HG02759 (cell line): ENCODE data around the gene TINAGL1.
"Not testable (repeated sequence)": the region's sequence is repeated elsewhere in the genome, so short reads cannot be mapped to it uniquely, and the experiment has no call there.

Experiments
- ATAC-seq: cut with Tn5 transposase; IDR thresholded peaks from one replicate; pipeline ENCODE4 v1.9.1; 2021; ENCODE audit warnings: mild to moderate bottlenecking, moderate library complexity; ENCODE audit not compliant: unreplicated experiment

TINAGL1 gene

DNA sequence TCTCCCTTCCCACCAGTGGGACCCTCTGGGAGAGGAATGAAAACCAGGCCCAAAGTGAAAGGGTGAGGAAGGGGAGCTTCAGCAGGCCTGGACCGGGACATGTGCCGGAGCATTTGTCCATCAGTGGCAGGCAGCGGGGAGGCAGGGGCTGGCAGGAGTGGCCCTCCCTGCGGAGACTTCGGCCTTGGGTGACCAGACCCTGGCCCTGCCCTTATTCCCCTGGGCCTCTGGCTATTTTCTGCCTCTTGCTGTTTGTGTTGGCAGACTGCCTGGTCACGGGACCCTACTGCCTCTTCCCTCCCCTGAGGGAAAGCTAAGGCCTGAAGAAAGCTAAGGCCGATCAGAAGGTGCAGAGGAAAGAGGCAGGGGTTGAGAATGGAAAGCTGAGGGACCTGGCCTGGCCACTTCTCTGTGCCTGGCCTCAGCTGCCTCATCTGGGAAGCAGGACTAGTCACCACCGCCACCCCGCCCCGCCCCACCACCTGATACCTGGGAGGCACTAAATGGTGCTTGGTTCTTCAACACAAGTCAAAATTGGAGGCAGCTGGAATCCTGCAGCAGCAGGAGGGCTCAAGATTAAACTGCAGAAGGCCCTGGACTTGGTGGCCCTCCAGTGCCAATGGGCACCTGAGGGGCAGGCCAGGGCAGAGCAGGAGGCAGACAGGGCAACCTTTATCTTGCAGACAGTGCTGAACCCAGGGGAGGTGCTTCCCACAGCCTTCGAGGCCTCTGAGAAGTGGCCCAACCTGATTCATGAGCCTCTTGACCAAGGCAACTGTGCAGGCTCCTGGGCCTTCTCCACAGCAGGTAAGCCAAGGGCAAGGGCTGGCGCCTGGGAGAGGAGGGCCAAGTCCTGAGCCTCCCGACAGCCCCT is 7.9 kb downstream of the TINAGL1 start:
- no peak for ATAC-seq

DNA sequence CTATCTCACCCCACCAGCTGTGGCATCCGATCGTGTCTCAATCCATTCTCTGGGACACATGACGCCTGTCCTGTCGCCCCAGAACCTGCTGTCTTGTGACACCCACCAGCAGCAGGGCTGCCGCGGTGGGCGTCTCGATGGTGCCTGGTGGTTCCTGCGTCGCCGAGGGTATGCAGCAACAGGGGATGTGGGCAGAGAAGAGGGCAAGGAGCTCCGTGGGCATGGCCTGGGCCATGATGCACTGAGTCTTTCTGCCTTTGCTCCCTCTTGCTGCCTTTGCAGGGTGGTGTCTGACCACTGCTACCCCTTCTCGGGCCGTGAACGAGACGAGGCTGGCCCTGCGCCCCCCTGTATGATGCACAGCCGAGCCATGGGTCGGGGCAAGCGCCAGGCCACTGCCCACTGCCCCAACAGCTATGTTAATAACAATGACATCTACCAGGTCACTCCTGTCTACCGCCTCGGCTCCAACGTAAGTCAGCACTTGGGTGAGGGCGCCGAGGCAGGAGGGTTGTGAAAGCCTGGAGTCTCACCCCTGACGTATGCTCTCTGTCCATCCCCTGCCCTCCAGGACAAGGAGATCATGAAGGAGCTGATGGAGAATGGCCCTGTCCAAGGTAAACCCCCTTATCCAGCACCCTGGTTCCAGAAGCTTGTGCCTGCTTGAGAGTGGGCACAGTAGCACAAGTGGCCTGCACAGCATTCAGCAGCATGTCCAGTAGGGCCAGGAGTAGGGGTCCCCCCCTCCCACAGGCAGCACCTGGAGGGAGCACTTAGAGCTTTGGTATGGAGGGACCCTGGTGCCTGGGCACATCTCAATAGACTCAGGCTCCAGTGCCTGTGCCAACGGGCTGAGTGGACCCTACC is 8.8 kb downstream of the TINAGL1 start:
- ATAC-seq: no peak

DNA sequence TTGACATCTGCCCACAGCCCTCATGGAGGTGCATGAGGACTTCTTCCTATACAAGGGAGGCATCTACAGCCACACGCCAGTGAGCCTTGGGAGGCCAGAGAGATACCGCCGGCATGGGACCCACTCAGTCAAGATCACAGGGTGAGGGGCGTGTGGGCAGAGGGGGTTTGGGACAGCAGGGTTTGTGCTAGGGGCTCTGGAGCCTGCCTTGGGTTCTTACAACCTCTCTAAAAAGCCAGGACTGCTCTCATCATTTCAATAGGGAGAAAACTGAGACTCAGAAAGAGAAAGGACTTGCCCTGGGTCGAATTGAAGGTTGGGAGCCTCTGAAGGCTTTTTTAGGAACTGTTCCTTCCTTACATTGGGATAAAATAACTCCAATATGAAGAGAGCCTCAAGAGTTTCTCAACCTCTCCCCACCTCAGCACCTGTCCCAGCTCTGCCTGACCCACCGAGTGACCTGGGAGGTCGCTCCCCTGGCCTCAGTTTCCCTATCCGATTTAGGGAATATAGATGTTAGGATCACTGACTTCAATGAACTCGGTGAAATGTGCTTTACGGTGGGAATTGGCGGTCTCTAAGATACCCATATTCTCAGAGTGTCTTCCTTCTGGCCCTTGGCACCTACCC is 9.5 kb downstream of the TINAGL1 start:
- ATAC-seq: no peak

DNA sequence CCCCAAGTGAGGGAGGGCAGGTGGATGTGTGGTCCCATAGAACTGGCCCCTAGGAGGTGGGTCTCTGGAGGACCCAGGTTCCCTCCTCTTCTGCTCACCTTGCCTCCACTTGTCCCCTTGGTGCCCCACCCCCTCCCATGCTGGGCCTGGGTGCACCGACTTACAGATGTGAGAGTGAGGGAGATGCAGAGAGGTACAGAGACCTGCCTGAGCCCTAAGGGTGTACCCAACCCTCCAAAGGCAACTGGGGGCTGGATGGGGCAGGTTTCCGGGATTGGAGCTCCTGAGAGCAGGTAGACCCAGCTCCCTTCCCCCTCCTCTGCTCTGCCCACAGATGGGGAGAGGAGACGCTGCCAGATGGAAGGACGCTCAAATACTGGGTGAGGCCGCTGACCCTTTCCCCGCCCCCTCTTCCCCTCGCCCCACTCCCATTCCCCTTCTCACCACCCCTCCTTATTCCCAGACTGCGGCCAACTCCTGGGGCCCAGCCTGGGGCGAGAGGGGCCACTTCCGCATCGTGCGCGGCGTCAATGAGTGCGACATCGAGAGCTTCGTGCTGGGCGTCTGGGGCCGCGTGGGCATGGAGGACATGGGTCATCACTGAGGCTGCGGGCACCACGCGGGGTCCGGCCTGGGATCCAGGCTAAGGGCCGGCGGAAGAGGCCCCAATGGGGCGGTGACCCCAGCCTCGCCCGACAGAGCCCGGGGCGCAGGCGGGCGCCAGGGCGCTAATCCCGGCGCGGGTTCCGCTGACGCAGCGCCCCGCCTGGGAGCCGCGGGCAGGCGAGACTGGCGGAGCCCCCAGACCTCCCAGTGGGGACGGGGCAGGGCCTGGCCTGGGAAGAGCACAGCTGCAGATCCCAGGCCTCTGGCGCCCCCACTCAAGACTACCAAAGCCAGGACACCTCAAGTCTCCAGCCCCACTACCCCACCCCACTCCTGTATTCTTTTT is 10.3 kb downstream of the TINAGL1 start:
- no peak for ATAC-seq

DNA sequence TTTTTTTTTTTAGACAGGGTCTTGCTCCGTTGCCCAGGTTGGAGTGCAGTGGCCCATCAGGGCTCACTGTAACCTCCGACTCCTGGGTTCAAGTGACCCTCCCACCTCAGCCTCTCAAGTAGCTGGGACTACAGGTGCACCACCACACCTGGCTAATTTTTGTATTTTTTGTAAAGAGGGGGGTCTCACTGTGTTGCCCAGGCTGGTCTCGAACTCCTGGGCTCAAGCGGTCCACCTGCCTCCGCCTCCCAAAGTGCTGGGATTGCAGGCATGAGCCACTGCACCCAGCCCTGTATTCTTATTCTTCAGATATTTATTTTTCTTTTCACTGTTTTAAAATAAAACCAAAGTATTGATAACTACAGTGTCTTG is 11.0 kb downstream of the TINAGL1 start:
- not testable (repeated sequence) for ATAC-seq

DNA sequence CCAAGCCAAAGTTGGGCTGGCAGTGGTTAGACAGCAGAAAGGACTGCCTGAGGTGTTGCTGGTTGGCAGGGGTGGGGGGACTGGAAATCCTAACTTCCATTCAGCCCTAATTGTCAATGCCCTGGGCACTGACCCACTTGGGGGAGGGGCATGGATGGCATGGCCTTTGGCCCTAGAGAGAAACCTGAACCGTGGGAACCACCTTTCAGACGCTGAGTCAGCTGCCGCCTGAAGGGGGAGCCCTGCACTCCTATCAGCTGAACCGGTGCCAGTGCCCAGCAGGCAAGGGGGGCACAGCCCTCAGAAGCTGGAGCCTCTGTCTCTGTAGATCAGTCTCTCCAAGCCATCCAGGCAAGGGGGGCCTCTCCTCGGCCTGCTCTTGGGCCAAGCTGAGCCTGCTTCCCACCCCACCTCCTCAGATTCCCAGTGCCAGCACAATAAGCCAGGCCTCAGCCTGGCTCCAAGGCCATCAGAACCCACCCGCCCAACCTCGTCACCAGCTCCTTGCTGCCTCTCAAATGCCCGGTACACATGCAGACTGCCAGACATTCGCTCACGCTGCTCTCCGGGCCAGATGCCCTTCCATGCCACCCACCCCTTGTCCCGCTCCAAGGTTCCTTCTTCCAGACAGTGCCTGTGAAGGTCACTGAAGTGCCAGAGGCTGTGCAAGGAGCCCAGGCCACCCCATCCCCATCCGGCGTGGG is 11.6 kb downstream of the TINAGL1 start:
- ATAC-seq: no peak

DNA sequence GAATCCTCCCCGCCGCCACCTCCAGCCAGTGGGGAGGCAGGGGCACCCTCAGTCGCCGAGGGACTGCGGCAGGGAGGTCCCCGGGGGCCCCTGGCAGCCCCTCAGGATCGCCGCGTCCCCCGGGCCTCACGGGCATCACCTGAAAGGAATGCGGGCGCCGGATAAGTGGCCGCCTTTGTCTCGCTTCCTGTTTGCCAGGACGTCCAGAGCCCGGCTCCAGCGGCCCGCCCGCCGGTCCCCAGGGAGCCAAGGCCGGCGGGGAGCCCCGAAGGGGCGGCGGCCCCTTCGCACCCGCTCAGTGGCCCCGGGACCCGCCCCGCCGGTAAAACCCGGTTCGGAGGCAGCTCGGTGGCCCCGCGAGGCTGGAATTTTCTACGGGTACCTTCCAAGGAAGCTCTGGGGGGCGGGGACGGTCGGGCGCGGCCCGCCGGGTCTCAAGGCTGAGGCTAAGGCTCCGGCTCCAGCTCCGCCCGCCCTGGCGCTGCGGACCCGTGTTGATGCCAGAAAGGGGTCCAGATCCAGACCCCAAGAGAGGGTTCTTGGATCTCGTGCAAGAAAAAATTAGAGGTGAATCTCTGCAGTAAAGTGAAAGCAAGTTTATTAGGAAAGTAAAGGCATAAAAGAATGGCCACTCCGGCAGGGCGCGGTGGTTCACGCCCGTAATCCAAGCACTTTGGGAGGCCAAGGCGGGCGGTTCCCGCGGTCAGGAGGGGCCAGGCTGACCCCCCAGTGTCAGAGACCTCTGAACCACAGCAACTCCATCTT is 12.6 kb downstream of the TINAGL1 start:
- ATAC-seq: no peak

DNA sequence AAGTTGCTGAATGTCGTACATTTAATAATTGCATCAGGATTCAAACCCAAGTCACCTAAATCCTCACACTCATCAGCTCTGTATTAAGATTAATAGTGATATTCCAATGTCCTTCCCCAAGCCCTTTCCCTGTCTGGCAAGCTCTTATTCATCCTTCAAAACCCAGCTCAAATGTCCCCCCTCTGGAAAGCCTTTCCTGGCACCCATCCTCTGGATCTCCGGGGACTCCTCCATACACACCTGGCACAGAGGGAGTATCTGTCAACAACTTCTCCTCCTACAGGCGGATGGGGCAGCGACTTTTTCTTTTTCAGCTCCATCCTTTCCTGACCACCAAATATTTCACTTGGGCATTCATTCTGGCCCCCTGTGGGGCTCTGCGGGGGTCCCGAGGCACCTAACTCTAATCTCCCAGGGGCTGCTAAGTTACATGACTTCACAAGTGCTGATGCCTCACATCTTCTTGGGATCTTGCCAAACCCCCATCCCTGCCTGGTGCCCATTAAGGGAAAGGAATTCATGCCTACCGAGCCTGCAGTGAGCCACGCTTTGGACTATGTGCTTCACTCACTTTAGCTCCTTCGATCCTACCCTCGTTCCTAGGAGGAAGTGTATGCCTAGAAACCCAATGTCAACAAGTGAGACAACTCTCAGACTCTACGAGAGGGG is 15.2 kb downstream of the TINAGL1 start:
- no peak for ATAC-seq

DNA sequence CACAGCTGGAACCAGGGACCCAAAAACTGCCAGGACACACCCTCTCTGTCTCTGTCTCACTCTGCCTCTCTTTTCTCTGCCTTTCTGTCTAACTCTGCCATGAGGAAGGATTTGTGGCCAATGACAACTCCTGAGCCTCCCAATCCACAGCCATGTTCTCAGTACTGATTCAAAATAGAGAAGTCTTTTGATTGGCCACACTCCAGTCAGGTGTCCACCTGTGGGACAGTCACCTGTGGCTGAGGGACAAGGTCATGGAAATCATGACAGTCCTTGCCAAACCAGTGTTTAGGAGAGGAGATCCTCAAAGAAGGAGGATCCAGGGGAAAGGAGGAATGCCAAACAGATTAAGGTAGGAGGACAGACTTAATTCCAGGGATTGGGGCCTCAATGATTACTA is 15.8 kb downstream of the TINAGL1 start:
- ATAC-seq: no peak

DNA sequence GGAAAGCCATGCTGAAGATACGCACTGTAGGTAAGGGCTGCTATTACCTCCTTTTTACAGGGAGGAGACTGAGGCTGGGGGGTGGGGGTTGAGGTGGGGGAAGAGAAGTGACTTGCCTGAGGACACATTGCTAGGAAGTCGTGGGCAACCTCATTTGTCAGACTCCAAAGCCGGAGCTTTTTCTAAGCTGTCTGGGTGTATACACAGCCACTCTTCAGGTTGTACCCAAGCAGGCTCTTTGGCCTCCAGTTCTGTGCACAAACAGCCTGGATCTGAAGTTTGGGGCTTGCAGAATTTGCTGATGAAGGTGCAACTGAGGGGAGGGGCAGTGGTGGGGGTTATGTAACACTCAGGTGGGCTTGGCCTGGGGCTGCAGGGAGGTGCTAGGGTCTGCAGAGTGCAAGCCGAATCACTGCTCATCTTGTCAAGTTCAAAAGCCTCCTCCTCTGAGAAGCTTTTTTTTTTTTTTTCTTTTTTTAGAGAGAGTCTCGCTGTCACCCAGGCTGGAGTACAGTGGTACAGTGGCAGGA is 16.9 kb downstream of the TINAGL1 start:
- no peak for ATAC-seq

DNA sequence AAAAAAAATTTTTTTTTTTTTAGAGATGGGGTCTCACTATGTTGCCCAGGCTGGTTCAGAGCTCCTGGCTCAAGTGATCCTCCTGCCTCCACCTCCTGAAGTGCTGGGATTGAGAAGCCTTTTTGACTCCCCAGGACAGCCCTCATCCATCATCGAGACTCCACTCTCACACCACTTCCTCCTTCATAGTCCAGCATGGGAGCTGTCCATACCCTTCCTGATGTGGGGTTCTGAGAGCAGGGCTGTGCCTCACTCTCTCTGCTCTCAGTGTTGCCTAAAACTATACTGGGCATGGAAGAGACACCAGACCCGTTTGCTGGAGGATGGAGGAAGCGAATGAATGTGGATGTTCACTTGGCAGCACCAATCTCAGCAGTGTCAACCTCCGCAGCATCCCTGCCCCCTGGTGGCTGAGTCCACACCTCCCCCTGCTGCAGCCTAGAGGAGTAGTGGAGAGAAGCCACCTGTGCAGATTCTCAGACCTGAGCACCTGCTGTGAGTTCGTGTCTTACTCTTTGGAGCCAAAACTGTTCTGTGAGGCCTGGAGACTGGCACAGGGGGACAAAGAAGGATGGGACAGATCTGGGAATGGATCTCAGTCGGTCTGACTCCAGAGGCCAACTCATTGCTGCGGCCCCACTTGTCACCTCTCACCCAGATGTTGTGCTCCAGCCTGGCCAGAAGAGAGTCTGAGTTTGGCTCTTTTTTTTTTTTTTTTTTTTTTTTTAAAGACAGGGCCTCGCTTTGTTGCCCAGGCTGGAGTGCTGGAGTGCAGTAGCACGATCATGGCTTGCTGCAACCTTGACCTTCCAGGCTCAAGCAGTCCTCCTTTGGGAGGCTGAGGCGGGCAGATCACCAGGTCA is 17.7 kb downstream of the TINAGL1 start:
- no peak for ATAC-seq

DNA sequence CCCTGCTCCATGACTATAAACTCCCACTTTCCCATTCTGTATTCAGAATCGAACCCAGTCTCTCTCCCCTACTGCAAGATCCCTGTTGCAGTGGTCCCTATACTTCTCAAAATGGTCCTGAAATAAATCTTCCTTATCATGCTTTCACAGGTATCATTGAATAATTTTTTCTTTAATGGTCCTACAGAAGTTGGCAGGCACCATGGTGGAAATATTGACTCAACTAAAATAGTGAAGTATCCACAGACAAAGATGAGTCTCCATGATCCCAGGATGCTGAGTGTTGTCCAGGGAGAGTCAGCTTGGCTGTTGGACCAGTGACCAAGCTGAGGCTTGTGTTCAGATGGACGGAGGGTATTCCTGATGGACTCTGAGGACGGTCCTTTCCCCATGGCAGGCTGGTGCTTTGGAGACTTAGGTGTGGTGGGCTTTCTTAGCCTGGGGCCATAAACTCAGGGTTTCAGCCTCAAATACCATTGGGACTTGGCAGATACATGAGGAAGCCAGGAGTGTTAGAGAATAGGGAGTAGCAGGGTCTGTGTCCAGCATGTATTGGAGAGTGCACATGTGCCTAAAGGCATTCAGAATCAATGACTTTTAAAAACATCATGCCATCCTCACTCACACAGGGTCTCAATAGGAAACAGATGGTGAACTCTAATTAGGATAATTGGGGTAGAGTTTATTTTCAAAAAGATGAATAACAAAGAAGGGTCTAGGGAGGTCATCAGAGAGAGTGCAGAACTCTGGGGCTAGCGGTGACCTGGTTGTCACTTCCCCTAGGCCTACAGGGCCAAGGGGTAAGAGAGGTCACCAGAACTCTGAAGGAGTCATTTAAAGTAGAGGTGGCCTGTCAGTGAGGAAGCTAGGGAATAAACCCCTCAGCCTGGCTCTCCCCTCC is 19.8 kb downstream of the TINAGL1 start:
- no peak for ATAC-seq

DNA sequence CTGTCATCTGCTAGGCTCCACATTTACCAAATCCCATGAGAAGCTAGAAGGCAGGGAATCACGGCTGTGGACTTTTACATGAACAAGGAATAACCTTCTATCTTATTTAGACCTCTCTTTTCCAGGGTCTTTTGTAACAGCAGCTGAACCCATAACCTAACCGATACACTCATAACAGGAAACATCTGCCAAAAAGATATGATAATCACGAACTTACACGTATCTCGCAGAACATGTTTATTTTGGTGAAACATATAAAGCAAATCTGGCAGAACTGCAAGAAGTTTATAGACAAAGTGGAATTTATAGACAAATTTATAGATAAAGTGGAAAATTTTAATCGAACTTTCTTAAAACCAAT is 20.4 kb downstream of the TINAGL1 start:
- ATAC-seq: no peak

DNA sequence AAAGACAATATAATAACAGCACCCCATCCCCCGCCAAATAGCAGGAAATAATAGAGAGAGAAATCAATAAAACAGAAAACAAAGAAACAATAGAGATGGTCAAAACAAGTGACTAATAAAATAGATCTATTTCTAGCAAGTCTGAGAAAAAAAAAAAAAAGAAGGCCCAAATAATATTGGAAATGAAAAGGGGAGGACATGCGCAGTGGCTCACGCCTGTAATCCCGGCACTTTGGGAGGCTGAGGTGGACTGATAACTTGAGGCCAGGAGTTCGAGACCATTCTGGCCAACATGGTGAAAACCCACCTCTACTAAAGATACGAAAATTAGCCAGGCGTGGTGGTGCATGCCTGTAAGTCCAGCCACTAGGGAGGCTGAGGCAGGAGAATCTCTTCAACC is 22.7 kb downstream of the TINAGL1 start:
- no peak for ATAC-seq

DNA sequence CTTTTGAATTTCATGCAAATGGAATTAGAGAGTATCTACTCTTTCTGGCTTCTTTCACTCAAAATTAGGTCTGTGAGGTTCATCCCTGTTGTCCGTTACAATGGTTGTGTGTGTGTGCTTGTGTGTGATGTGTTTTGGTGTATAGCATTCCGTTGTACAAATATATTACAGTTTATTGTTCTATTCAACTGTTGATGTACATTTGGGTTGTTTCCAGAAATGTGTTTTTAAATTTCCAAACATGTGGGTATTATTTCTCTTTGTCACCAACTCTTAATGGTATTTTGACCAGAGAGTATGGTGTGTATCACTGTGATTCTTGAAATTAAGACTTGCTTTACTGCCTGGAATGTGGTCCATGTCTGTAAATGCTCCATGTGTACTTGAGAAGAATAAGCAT is 24.3 kb downstream of the TINAGL1 start:
- no peak for ATAC-seq

DNA sequence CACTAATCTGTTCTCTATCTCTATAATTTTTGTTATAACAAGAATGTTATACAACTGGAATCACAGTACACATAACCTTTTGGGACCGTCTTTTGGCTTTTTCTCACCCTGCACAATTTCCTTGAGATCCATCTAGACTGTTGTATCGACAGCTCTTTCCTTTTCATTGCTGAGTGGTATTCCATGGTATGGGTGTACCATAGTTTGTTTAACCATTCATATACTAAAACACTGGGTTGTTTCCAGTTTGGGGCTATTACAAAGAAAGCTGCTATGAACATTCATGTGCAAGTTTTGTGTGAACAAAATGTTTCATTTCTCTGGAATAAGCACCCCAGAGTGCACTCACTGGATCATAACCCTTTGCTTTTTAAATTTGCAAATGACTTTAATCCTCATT is 25.8 kb downstream of the TINAGL1 start:
- no peak for ATAC-seq
